ENCODE results near the gene DOCK10. TPM values are rescaled to one million over a fixed set of nuclear protein-coding genes. Genes with fewer than 3 reads are reported as not detected.

The DOCK10 gene
- polyA plus RNA-seq, 1 experiment = 53.0 TPM

DNA sequence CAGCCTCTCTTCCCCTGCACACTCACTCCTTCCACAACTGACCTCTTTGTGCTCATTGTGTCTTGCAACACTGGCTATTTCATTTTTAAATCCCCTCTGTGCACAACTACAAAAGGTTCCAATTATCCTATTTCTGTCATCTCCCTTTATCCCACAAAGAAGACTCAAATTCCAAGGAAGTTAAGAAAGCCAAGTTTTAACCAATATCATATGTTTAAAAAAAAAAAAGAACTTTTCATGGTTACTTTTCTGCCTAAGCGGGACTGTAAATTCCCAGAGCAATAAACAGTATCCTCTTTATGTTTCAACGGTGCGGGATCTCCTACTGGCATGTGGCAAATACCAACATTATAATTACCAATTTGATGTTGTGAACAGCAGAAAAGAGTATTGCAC lies 83.8 kb downstream of the DOCK10 start:
- H3K4me3 ChIP-seq (ENCODE audit: low read depth, low read length) = no peak overlapping the region
- no peaks in the 10 kb centered on the region; the same call in 1 of the 2 replicates for H3K9me3 ChIP-seq (ENCODE audit: control insufficient read depth, insufficient read depth, low read length)
- H3K27ac ChIP-seq (ENCODE audit: low read depth, low read length) = no peak overlapping the region
- H3K27me3 ChIP-seq (ENCODE audit: control insufficient read depth, insufficient read depth, low read length) = no peaks in the 10 kb centered on the region
- POLR2A ChIA-PET = no interaction called here
- no peak for DNase-seq (ENCODE audit: low read depth, low spot score)
- TF ChIP-seq, protein P1, sequence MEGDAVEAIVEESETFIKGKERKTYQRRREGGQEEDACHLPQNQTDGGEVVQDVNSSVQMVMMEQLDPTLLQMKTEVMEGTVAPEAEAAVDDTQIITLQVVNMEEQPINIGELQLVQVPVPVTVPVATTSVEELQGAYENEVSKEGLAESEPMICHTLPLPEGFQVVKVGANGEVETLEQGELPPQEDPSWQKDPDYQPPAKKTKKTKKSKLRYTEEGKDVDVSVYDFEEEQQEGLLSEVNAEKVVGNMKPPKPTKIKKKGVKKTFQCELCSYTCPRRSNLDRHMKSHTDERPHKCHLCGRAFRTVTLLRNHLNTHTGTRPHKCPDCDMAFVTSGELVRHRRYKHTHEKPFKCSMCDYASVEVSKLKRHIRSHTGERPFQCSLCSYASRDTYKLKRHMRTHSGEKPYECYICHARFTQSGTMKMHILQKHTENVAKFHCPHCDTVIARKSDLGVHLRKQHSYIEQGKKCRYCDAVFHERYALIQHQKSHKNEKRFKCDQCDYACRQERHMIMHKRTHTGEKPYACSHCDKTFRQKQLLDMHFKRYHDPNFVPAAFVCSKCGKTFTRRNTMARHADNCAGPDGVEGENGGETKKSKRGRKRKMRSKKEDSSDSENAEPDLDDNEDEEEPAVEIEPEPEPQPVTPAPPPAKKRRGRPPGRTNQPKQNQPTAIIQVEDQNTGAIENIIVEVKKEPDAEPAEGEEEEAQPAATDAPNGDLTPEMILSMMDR (IDR thresholded peaks at IDR 0.05; ENCODE audit: low read depth, low read length) = no peak
- CTCF ChIA-PET = interaction anchor here (0.7 kb wide), 1 partner anchor 42 kb away, joined by 9 read pairs; no protein-coding TSS in a partner anchor

DNA sequence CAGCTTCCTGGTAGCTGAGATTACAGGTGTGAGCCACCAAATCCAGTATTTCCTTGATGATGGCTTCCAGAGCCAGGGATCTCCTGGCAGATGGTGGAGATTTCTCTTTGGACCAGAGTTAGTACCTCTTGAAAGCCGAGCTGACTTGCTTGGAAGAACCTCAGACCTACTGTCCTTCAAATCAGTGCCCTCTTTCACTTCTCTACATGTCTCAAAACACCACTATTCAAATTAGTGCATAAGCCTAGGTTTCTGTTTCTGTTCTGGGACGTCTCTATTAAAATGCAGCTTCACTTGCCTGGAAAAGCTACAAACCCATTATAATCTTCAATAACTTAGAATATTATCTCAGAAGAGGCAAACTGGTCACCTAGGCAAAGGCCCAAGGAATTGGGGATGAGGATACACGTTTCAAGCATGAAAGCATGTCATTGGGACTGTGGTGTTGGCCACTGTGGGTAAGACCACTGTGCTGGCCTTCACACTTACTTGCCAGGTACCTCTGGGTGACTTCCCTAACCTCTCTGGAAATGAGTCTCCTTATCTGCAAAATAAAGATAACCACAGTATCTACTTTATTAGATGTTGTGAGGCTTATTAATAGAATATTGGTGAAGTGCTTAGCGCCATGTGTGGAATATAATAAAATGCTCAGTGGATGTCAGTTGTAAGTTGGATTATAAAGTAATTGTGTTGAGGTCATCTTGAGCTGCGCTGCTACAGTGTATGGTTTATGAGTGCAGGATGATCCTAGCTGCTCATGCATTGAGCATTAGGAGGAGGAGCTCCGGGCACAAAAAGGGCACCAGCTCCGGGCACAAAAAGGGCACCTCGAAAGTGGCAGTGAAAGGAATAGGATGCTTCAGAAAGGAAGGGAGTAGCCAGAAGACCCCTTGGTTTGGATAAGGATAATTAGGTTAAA lies 84.5 kb downstream of the DOCK10 start:
- H3K27ac ChIP-seq (ENCODE audit: low read depth, low read length) = no peak overlapping the region
- POLR2A ChIA-PET = interaction anchor here (0.7 kb wide), 1 partner anchor 63 kb away, joined by 6 read pairs; no protein-coding TSS in a partner anchor
- CTCF ChIA-PET = interaction anchor here (1.1 kb wide), 1 partner anchor 9 kb away, joined by 10 read pairs; no protein-coding TSS in a partner anchor
- TF ChIP-seq, protein P1 (IDR thresholded peaks at IDR 0.05; ENCODE audit: low read depth, low read length) = no peak
- no peak for DNase-seq (ENCODE audit: low read depth, low spot score)
- H3K27me3 ChIP-seq (ENCODE audit: control insufficient read depth, insufficient read depth, low read length) = no peaks in the 10 kb centered on the region
- no peak overlapping the region for H3K4me3 ChIP-seq (ENCODE audit: low read depth, low read length)
- H3K9me3 ChIP-seq (ENCODE audit: control insufficient read depth, insufficient read depth, low read length) = no peaks in the 10 kb centered on the region; the same call in 1 of the 2 replicates

DNA sequence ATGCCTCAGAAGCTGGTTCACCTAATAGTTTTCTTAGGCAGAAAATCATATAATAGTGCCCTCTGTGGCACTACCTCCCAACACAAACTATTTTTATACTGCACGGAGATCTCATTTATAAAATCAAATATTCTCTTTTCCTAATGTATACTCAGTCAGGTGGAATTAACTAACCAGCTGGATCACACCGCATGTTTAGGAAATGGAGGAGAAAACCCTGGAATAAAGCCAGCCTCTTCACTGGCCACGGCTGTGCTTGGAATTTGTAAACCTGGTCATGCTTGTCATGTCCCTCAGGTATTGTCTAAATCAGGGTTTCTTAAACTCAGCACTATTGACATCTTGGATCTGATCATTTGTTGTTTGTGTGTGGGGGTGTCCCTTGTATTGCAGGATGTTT lies 85.6 kb downstream of the DOCK10 start:
- ChIA-PET POLR2A (interaction anchor here (0.7 kb wide), 1 partner anchor 29 kb away, joined by 16 read pairs; no protein-coding TSS in a partner anchor), CTCF (interaction anchor here (1.1 kb wide), 1 partner anchor 10 kb away, joined by 10 read pairs; no protein-coding TSS in a partner anchor)
- no peak for DNase-seq (ENCODE audit: low read depth, low spot score)
- TF ChIP-seq, protein P1 (IDR thresholded peaks at IDR 0.05; ENCODE audit: low read depth, low read length) = no peak
- H3K9me3 ChIP-seq (ENCODE audit: control insufficient read depth, insufficient read depth, low read length) = no peaks in the 10 kb centered on the region; the same call in 1 of the 2 replicates
- H3K27me3 ChIP-seq (ENCODE audit: control insufficient read depth, insufficient read depth, low read length) = no peaks in the 10 kb centered on the region
- no peak overlapping the region for H3K27ac ChIP-seq (ENCODE audit: low read depth, low read length)
- no peak overlapping the region for H3K4me3 ChIP-seq (ENCODE audit: low read depth, low read length)

DNA sequence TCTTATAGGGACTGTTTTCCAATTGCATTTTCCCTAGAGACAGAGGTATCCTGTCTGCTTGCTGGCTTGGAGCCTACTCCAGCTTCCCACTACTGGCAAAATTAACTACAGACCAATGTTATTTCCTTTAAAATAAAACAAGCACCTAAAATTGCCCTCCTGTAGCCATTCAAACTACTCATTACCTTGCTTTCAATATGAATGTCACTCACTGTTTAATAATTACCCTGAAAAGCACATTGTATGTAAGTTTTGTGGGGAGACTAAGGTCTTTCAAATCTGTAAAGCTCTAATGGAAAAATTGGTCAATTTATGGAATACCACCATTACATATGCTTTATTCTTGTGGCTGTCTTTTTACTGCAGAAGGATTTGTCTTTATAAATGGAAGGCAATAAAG lies 87.3 kb downstream of the DOCK10 start:
- Histone ChIP-seq H3K4me3 (ENCODE audit: low read depth, low read length) (no peak overlapping the region), H3K27ac (ENCODE audit: low read depth, low read length) (no peak overlapping the region), H3K9me3 (ENCODE audit: control insufficient read depth, insufficient read depth, low read length) (no peaks in the 10 kb centered on the region), H3K27me3 (ENCODE audit: control insufficient read depth, insufficient read depth, low read length) (no peaks in the 10 kb centered on the region)
- CTCF ChIA-PET = no interaction called here
- POLR2A ChIA-PET = no interaction called here
- TF ChIP-seq, protein P1 (IDR thresholded peaks at IDR 0.05; ENCODE audit: low read depth, low read length) = no peak
- no peak for DNase-seq (ENCODE audit: low read depth, low spot score)
